ENCODE data around the gene KRTAP10-11. TPM values are rescaled to one million over a fixed set of nuclear protein-coding genes. Genes with fewer than 3 reads are reported as not detected.
A peak's percentile ranks its signal among the peaks of the same experiment; 100 is the strongest.

Gene KRTAP10-11
- total and polyA plus RNA-seq, 8 donors, result not detected

DNA sequence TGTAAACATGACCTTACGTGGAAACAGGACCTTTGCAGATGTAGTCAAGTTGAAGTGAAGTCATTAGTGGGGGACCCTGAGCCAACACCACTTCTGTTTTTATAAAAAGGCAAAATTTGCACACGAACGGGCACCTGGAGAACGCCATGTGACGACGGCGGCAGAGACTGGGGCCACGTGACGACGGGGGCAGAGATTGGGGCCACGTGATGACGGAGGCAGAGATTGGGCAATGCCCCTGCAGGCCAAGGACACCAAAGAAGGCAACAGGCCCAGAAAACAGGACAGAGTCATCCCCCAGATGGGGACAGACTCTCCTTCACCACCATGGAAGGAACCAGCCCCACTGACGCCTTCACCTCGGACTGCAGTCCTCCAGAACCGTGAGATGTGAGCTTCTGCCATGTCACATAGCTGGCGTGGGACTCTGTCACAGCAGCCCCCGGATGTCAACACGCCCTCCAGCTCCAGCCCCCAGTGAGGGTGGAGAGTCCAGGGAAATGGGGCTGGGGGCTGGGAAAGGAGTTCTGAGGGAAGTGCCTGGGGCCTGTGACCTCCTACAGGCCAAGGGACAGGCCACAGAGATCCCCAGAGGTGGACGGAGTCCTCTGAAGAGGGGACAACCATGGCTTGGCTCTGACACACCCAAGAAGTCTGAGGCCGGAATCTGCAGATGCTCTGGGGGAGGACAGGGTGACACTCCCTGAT is 4.2 kb downstream of the KRTAP10-11 start:
- H3K9me3 ChIP-seq, result peaks cover 0 to under 1% of the 10 kb centered on the region in 2 donors
- H3K36me3 ChIP-seq, result no peaks in the 10 kb centered on the region
- no peak overlapping the region for H3K27ac ChIP-seq
- DNase-seq (peak in 1 of 4 donors; percentile 45), ATAC-seq (no peak)
- intact Hi-C loops (cut with DNase I), result no loop called here
- no peak overlapping the region for H3K4me3 ChIP-seq
- no peaks in the 10 kb centered on the region for H3K4me1 ChIP-seq
- TF ChIP-seq, protein P1, sequence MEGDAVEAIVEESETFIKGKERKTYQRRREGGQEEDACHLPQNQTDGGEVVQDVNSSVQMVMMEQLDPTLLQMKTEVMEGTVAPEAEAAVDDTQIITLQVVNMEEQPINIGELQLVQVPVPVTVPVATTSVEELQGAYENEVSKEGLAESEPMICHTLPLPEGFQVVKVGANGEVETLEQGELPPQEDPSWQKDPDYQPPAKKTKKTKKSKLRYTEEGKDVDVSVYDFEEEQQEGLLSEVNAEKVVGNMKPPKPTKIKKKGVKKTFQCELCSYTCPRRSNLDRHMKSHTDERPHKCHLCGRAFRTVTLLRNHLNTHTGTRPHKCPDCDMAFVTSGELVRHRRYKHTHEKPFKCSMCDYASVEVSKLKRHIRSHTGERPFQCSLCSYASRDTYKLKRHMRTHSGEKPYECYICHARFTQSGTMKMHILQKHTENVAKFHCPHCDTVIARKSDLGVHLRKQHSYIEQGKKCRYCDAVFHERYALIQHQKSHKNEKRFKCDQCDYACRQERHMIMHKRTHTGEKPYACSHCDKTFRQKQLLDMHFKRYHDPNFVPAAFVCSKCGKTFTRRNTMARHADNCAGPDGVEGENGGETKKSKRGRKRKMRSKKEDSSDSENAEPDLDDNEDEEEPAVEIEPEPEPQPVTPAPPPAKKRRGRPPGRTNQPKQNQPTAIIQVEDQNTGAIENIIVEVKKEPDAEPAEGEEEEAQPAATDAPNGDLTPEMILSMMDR (IDR thresholded peaks at IDR 0.05), result no peak
- H3K27me3 ChIP-seq, result peaks cover 0 to 51% of the 10 kb centered on the region in 2 donors

DNA sequence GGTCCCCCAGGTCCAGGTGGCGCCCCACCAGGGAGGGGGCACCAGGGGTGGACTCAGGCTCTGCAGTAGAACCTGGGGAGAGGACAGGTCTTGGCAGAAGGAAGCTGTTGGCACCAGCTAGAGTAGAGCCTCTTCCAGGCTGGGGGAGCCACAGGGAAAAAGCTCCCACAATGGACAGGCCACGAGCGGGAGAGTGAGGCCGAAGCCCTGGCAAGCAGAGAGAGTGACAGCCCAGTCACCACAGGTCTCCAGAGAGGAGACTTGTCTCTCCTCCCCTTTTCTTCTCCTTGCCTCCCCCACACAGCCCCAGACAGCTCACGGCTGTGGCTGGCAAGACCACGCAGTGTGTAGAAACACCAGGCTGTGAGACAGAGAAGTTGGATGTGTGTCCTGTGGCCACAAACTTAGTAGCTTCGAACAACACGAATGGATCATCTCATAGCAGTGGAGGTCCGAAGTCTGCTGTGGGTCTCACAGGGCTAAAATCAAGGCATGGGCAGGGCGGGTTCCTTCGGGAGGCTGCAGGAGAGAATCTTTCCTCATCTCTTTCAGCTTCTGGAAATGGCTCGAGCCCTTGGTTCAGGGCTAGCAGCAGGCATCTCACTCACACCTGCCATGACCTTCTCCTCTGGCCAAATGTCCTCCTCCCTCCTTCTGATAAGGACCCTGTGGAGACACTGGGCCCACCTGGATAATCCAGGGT is 4.9 kb downstream of the KRTAP10-11 start:
- no peaks in the 10 kb centered on the region for H3K4me1 ChIP-seq
- TF ChIP-seq, protein P1 (IDR thresholded peaks at IDR 0.05), result no peak
- ATAC-seq (no peak), DNase-seq (no peak)
- intact Hi-C loops (cut with DNase I), result no loop called here
- no peaks in the 10 kb centered on the region for H3K9me3 ChIP-seq
- H3K4me3 ChIP-seq, result no peak overlapping the region
- peaks cover 0 to 51% of the 10 kb centered on the region in 2 donors for H3K27me3 ChIP-seq
- no peaks in the 10 kb centered on the region for H3K36me3 ChIP-seq
- no peak overlapping the region for H3K27ac ChIP-seq

DNA sequence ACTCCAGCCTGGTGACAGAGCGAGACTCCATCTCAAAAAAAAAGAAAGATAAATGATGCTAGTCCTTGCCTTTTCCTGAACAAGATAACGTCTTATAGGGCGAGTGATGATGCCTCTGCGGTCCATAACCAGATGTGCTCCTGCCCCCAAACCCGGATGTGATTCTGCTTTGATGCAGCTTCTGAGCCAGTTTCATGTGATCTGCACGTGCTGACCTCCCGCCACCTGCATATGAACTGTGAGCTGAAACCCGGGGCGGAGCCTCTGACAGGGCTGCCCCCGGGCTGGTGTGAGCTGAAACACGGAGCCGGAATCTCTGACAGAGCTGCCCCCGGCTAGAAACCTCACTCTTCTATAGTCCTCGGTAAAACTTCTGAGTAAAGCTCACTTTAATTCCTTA is 6.9 kb downstream of the KRTAP10-11 start:
- ATAC-seq (no peak), DNase-seq (peak in 1 of 4 donors; percentile 45)
- intact Hi-C loops (cut with DNase I), result no loop called here
- TF ChIP-seq, protein P1 (IDR thresholded peaks at IDR 0.05), result no peak
- Histone ChIP-seq H3K27me3 (peaks cover 0 to 38% of the 10 kb centered on the region in 2 donors), H3K4me3 (no peak overlapping the region), H3K4me1 (no peaks in the 10 kb centered on the region), H3K36me3 (no peaks in the 10 kb centered on the region), H3K9me3 (peaks cover 0 to 7% of the 10 kb centered on the region in 2 donors), H3K27ac (no peak overlapping the region)

DNA sequence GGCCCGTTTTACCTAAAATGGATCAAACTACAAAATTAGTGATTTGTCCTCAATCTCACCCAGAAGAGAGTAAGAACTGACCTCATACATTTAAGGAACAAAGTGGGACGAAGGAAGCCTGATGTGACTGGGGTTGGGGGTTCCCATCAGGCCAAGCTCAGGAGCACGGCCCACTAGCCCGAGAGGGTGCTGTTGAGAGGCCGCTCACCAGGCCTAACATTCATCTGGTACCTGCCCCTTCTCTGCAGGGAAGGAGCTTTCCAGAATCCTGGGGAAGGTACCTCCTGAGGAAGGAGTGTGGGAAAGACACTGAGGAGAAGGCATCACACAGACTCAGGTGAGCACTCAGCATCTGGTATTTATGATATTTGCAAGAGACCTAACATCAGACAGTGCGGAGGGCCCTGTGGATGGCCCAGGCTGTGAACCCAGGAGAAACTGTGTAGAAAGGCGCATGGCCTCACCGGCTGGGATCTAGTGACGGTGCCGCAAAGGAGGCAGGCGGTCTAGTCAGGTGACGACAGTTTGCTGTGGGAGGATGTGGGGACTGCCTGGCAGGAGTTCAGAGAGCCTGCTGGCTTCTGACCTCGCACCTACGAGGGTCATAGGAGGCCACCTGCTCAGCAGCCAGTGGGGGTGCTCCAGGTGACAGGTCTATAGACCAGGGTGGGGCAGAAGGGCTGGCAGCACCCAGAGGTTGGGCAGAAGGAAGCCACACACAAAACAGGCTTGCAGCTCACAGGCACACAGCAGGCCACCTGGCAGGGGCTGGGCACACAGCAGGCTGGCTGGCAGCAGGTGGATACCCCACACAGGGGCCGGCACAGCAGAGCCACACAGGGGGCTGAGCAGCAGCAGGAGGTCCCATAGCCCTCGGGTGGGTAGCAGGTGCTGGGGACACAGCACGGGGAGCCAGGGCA is 7.7 kb downstream of the KRTAP10-11 start:
- Histone ChIP-seq H3K27ac (no peak overlapping the region), H3K36me3 (no peaks in the 10 kb centered on the region), H3K9me3 (peaks cover 0 to 7% of the 10 kb centered on the region in 2 donors), H3K4me3 (no peak overlapping the region), H3K27me3 (peaks cover 0 to 38% of the 10 kb centered on the region in 2 donors), H3K4me1 (no peaks in the 10 kb centered on the region)
- intact Hi-C loops (cut with DNase I), result no loop called here
- TF ChIP-seq, protein P1 (IDR thresholded peaks at IDR 0.05), result no peak
- no peak for ATAC-seq
- DNase-seq, result peak in 1 of 4 donors; percentile 54
